AG09319 (cell line): ENCODE measurements around the gene HOXC5.

Experiments used
- DNase-seq: peaks from one replicate; pipeline ENCODE4 v3.0.0-alpha.2; 2010; ENCODE audit warnings: low read depth; ENCODE audit errors: extremely low read depth
- TF ChIP-seq, protein P1 (sequence below): IDR thresholded peaks from 2 replicates; pipeline ENCODE4 v1.5.1; 2011; ENCODE audit warnings: low read depth, mild to moderate bottlenecking, inconsistent platforms, low read length, moderate library complexity

Gene HOXC5

DNA sequence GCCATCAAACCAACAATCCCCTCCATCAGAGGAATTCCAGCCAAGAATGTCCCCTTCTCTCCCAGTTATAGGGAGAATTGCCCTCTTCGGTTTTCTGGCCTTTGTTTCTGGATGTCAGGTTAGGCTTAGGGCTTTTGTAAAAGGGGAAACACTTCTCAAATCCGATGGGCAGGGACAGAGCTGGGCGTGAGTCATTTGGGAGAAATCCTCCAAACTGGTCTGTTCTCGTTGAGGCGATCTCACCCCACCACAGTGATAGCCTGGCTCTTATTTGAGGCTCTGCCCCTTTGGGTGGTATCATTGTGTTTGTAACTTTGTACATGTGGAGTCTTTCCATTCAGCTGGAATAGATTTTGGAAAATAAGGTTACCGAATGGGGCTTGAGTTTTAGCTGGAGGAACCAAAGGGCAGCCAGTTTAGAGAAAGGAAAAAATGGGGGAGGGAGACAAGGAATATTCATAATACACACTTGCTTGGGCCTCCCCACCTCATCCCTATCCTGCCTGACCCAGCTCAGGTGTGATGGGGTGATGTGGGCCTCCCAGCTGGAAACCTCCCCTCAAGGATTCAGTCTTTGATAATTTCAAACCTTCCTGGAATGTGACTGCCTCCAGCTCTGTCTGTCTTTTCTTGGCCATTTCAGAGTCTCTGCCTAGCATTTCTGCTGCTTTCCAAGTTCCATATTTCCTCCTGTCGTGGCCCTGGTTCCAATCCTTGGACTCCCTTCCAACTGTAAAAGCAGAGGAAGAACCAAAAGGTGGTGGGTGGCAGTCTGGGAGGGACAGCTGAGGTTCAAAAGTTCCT lies 28.3 kb downstream of the HOXC5 start:
- TF ChIP-seq, protein P1, sequence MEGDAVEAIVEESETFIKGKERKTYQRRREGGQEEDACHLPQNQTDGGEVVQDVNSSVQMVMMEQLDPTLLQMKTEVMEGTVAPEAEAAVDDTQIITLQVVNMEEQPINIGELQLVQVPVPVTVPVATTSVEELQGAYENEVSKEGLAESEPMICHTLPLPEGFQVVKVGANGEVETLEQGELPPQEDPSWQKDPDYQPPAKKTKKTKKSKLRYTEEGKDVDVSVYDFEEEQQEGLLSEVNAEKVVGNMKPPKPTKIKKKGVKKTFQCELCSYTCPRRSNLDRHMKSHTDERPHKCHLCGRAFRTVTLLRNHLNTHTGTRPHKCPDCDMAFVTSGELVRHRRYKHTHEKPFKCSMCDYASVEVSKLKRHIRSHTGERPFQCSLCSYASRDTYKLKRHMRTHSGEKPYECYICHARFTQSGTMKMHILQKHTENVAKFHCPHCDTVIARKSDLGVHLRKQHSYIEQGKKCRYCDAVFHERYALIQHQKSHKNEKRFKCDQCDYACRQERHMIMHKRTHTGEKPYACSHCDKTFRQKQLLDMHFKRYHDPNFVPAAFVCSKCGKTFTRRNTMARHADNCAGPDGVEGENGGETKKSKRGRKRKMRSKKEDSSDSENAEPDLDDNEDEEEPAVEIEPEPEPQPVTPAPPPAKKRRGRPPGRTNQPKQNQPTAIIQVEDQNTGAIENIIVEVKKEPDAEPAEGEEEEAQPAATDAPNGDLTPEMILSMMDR, result no peak
- no peak for DNase-seq

- TF ChIP-seq, protein P1, result no peak
These were observed 32.8 kb downstream of the HOXC5 start for GRCh38 chr12:54065677-54066076.

GRCh38 chr12:54066408-54066807 lies 33.6 kb downstream of the HOXC5 start:
- TF ChIP-seq, protein P1, result no peak
- DNase-seq, result no peak

More at GRCh38 chr12:54065677-54066076, 32.8 kb downstream of the HOXC5 start:
- no peak for DNase-seq

GRCh38 chr12:54068418-54069070 lies 35.7 kb downstream of the HOXC5 start:
- no peak for DNase-seq
- TF ChIP-seq, protein P1, result no peak

- no peak for DNase-seq
These were observed 39.1 kb downstream of the HOXC5 start for GRCh38 chr12:54071942-54072341.

DNA sequence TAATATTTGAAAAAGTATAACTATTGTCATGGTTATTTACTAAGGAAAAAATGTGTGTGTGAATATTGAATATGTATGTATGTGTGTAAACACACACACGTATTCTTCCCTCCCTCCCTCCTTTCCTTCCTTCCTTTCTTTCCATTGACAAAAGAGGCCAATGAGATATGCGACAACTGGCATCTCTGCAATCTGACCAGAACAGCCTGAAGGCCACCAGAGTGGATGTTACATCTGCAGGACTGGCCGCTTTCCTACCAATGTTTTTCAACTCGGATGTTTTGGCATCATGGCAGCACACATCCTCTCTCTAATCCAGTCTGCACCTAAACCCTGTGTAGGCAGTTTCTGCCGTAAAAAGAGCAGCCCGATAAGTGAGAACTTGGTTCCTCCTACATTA lies 41.5 kb downstream of the HOXC5 start:
- no peak for DNase-seq
- TF ChIP-seq, protein P1, result no peak

More at GRCh38 chr12:54071942-54072341, 39.1 kb downstream of the HOXC5 start:
- TF ChIP-seq, protein P1, result no peak

- DNase-seq, result no peak
- TF ChIP-seq, protein P1, result no peak
These were observed 42.6 kb downstream of the HOXC5 start for GRCh38 chr12:54075409-54075808.
